Kidney (tissue), 14 donors: ENCODE measurements around the gene REG3G. TPM values are rescaled to one million over a fixed set of nuclear protein-coding genes. Genes with fewer than 3 reads are reported as not detected.

Experiments used
- DNase-seq, 5 donors: peaks; one replicate each; pipeline ENCODE4 v3.0.0-alpha.2; 2013 to 2020
- FAIRE-seq: peaks from 2 replicates; lab custom pipeline; 2012; peaks lifted over from hg19 to GRCh38; lab: Jason Lieb, UNC
- H3K27ac ChIP-seq, 2 donors: one replicate each; pipeline ENCODE4 v1.7.0; 2013; ENCODE audit warnings: low read depth in 2 of 2, low read length in 2 of 2, inconsistent platforms in 1 of 2
- H3K27me3 ChIP-seq: one replicate; pipeline ENCODE4 v1.7.1; 2013; ENCODE audit warnings: low read length, inconsistent platforms; ENCODE audit not compliant: control insufficient read depth, insufficient read depth
- H3K36me3 ChIP-seq, 3 donors: one replicate each; pipeline versions ENCODE4 v1.7.0 to v1.7.1; 2013; ENCODE audit warnings: low read length in 3 of 3, control low read depth in 1 of 3, inconsistent platforms in 1 of 3; ENCODE audit not compliant: insufficient read depth in 3 of 3, control insufficient read depth in 2 of 3
- H3K4me1 ChIP-seq, 3 donors: one replicate each; pipeline versions ENCODE4 v1.7.0 to v1.7.1; 2013; ENCODE audit warnings: low read length in 3 of 3, inconsistent platforms in 1 of 3, low read depth in 1 of 3; ENCODE audit not compliant: control insufficient read depth in 2 of 3, insufficient read depth in 2 of 3
- H3K4me3 ChIP-seq, 3 donors: one replicate each; pipeline versions ENCODE4 v1.7.0 to v1.8.1; 2013; ENCODE audit warnings: low read length in 3 of 3, control low read depth in 1 of 3, inconsistent platforms in 1 of 3
- H3K9ac ChIP-seq, 3 donors: one replicate each; pipeline versions ENCODE4 v1.7.0 to v1.7.1; 2013; ENCODE audit warnings: low read length in 3 of 3, control low read depth in 1 of 3, inconsistent platforms in 1 of 3
- H3K9me3 ChIP-seq, 3 donors: one replicate each; pipeline versions ENCODE4 v1.7.0 to v1.7.1; 2013; ENCODE audit warnings: low read length in 3 of 3, control low read depth in 1 of 3, inconsistent platforms in 1 of 3; ENCODE audit not compliant: control insufficient read depth in 2 of 3, insufficient read depth in 1 of 3
- CTCF ChIP-seq: IDR thresholded peaks from 3 replicates; pipeline ENCODE4 v1.5.1; 2012; ENCODE audit warnings: mild to moderate bottlenecking, moderate library complexity, borderline replicate concordance; ENCODE audit not compliant: insufficient read depth; ENCODE audit errors: extremely low read depth
- intact Hi-C: fragments of 100-400 bp; cut with DNase I; formaldehyde crosslinking; loops from one replicate; pipeline ENCODE4 v1.11.1; 2022
- polyA plus RNA-seq: library from polyadenylated mRNA; stranded (reverse); fragments of 350-450 nt; fragmentation: Illumina TruSeq; extraction: RNeasy Lipid Tissue Mini Kit (QIAGEN cat#74804); gene quantifications from one replicate; pipeline ENCODE4 v1.2.3, GENCODE V29; 2014; ENCODE audit warnings: low read depth, low replicate concordance; ENCODE audit not compliant: insufficient read depth
- total RNA-seq: library from RNA; stranded (reverse); fragmentation: NEBNext Ultra II Directional; extraction: Animal tissue kit (Norgen Biotek cat#: 25700); gene quantifications from one replicate; pipeline ENCODE4 v1.2.1, GENCODE V29; 2021
- donor health status: control.
- donor health status: control.
- donor health status: control.
- donor health status: control.
- donor health status: control.
- donor health status: DM: yes; HTN: yes; CAD: no.
- donor health status: Normal renal cell carcinoma (clear cell type).

REG3G gene
- total and polyA plus RNA-seq, 2 donors from 2014 or later = 8.8 to 19.4 TPM

- Histone ChIP-seq H3K36me3 (no peaks in the 10 kb centered on the region), H3K9me3 (no peaks in the 10 kb centered on the region), H3K4me1 (no peaks in the 10 kb centered on the region), H3K9ac (no peak overlapping the region), H3K27me3 (no peaks in the 10 kb centered on the region), H3K27ac (no peak overlapping the region), H3K4me3 (no peak overlapping the region)
- FAIRE-seq (no peak), DNase-seq (no peak)
- no peak for TF ChIP-seq CTCF
- intact Hi-C loops = no loop called here
Measured at GRCh38 chr2:79009388-79009787, 16.1 kb upstream of the REG3G start.

DNA sequence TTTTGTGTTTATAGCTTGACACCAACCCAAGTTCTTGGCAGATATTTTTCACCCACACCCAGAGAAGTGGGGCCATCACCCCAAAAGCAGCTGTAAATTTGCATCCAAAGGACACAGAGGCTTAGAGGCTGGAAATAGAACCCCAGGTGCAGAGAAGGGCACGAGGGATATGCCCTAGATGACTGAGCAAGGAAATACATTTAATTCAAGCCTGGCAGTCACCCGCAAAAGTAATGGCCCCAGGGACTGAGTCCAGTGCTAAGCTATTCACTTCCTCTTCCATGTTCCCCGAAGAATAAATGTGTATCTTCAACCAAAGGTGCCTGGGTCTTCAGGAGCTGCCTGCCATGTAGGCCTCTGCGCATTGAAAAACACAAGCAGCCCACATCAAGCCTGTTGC, 14.0 kb upstream of the REG3G start:
- H3K36me3 ChIP-seq = no peaks in the 10 kb centered on the region
- no peaks in the 10 kb centered on the region for H3K27me3 ChIP-seq
- H3K27ac ChIP-seq = no peak overlapping the region
- H3K9ac ChIP-seq = no peak overlapping the region
- TF ChIP-seq CTCF = no peak
- no peak overlapping the region for H3K4me3 ChIP-seq
- H3K9me3 ChIP-seq = no peaks in the 10 kb centered on the region
- no peak for FAIRE-seq
- no peaks in the 10 kb centered on the region for H3K4me1 ChIP-seq
- DNase-seq = no peak
- intact Hi-C loops = no loop called here

- FAIRE-seq = no peak
- Histone ChIP-seq H3K9me3 (no peaks in the 10 kb centered on the region), H3K4me3 (no peak overlapping the region), H3K4me1 (no peaks in the 10 kb centered on the region), H3K9ac (no peak overlapping the region), H3K27me3 (no peaks in the 10 kb centered on the region), H3K36me3 (no peaks in the 10 kb centered on the region), H3K27ac (no peak overlapping the region)
- intact Hi-C loops = no loop called here
- DNase-seq = no peak
- TF ChIP-seq CTCF = no peak
Measured at GRCh38 chr2:79013629-79014028, 11.9 kb upstream of the REG3G start.

GRCh38 chr2:79016342-79016741, 9.2 kb upstream of the REG3G start:
- no peaks in the 10 kb centered on the region for H3K9me3 ChIP-seq
- FAIRE-seq = no peak
- intact Hi-C loops = no loop called here
- H3K4me1 ChIP-seq = no peaks in the 10 kb centered on the region
- H3K27me3 ChIP-seq = no peaks in the 10 kb centered on the region
- no peaks in the 10 kb centered on the region for H3K36me3 ChIP-seq
- H3K9ac ChIP-seq = no peak overlapping the region
- no peak for TF ChIP-seq CTCF
- no peak overlapping the region for H3K27ac ChIP-seq
- DNase-seq = no peak
- no peak overlapping the region for H3K4me3 ChIP-seq
